ENCODE data around the gene CCDC126. TPM values are rescaled to one million over a fixed set of nuclear protein-coding genes. Genes with fewer than 3 reads are reported as not detected.
"Not testable (repeated sequence)": the region's sequence is repeated elsewhere in the genome, so short reads cannot be mapped to it uniquely, and the experiment has no call there.

The CCDC126 gene
- total and polyA plus RNA-seq, 2 of the 8 experiments (the other 6 are each of a cell fraction or from before 2014, with no cell fraction given) = 1.4 to 5.3 TPM

DNA sequence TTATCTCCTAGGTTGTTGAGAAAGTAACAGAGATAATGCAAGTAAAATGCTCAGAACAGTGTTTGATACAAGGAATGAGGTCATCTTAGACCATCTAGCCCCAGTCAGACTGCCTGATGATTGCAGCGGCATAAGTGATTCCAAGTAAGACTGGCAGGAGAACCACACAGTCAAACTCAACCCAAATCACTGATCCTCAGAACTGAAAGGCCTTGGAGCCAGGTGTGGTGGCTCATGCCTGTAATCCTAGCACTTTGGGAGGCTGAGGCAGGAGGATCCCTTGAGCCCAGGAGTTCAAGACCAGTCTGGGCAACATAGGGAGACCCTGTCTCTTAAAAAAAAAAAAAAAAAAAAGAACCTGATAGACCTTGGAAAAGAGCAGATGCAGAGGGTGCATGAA, 15.2 kb upstream of the CCDC126 start:
- CTCF ChIA-PET (ENCODE audit: partially characterized antibody) = interaction anchor here (0.6 to 1.3 kb wide), 3 partner anchors 11 to 336 kb away, joined by 3 to 4 read pairs (median 3); partner anchors contain the start of gene GPNMB
- not testable (repeated sequence) for H3K56ac ChIP-seq (replicated peaks; ENCODE audit: insufficient read length, low read depth, low read length)

DNA sequence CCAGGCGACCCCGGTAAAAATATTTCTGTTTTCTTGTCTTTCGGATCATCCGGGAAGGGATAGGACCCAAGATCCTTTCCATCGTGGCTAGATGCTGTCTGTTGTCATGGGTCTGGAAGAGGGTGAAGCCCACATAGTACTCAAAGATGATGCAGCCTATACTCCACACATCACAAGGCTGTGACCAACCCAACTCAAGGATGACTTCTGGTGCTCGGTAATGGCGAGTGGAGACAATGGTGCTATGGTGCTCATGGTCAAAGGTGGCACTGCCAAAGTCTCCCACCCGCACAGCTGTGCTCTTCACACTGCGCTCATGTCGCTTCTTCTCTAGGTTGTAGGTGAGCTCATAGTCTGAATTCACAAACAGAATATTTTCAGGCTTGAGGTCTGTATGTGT, 11.9 kb upstream of the CCDC126 start:
- H4K20me1 ChIP-seq (replicated peaks in 1 of 2; ENCODE audit: control insufficient read depth in 1 of 2, insufficient read depth in 2 of 2, low read length in 2 of 2); DNase-seq (ENCODE audit: low read depth in 1 of 2, low spot score in 2 of 2); H2AFZ ChIP-seq (ENCODE audit: low read length); H2BK120ac ChIP-seq (replicated peaks; ENCODE audit: low read depth, low read length); H3K79me1 ChIP-seq (ENCODE audit: low read depth, low read length); H2BK5ac ChIP-seq (ENCODE audit: low read depth, low read length); H3K18ac ChIP-seq (ENCODE audit: extremely low read depth, low read length); H3K4me2 ChIP-seq (ENCODE audit: insufficient read depth in 1 of 2, low read depth in 2 of 2, low read length in 2 of 2); H3K56ac ChIP-seq (replicated peaks; ENCODE audit: insufficient read length, low read depth, low read length); H3K79me2 ChIP-seq (ENCODE audit: control insufficient read depth in 1 of 2, insufficient read depth in 2 of 2, low read length in 2 of 2); H2AK5ac ChIP-seq (ENCODE audit: low read depth, low read length); H3K36me3 ChIP-seq (ENCODE audit: control insufficient read depth in 2 of 4, insufficient read depth in 4 of 4, low read length in 3 of 4); H3K4me3 ChIP-seq (ENCODE audit: extremely low read depth in 1 of 4, insufficient read depth in 2 of 4, low read depth in 3 of 4, low read length in 4 of 4); H3K27me3 ChIP-seq (replicated peaks in 1 of 4; ENCODE audit: control insufficient read depth in 3 of 4, extremely low read depth in 1 of 4, insufficient read depth in 3 of 4, low read length in 3 of 4); H2BK12ac ChIP-seq (ENCODE audit: low read depth, low read length); H2BK15ac ChIP-seq (ENCODE audit: low read length); H4K91ac ChIP-seq (replicated peaks; ENCODE audit: insufficient read length, low read length); H3K27ac ChIP-seq (ENCODE audit: low read depth, low read length); H4K5ac ChIP-seq (ENCODE audit: insufficient read length, low read depth, low read length); H3K9me3 ChIP-seq (ENCODE audit: insufficient read depth in 2 of 2, low read depth in 1 of 2, low read length in 1 of 2); H4K8ac ChIP-seq (ENCODE audit: extremely low read depth, insufficient read depth, low read length); H3K23me2 ChIP-seq (ENCODE audit: low read depth, low read length); H3K23ac ChIP-seq (ENCODE audit: insufficient read length); H3K4ac ChIP-seq (replicated peaks; ENCODE audit: insufficient read length, low read depth, low read length); FAIRE-seq; H3K4me1 ChIP-seq (replicated peaks in 1 of 4; ENCODE audit: control insufficient read depth in 3 of 4, insufficient read depth in 4 of 4, low read length in 3 of 4); H3K14ac ChIP-seq (ENCODE audit: insufficient read length); H3K9ac ChIP-seq (replicated peaks in 1 of 4; ENCODE audit: extremely low read depth in 1 of 4, low read depth in 3 of 4, low read length in 3 of 4); H2BK20ac ChIP-seq (ENCODE audit: low read length): not testable (repeated sequence)
- POLR2A ChIA-PET (ENCODE audit: partially characterized antibody) = interaction anchor here (1.1 kb wide), 1 partner anchor 109 kb away, joined by 3 read pairs; no protein-coding TSS in a partner anchor
- CTCF ChIA-PET (ENCODE audit: partially characterized antibody) = interaction anchor here (1.0 to 1.5 kb wide), 3 partner anchors 13 to 112 kb away, joined by 3 to 8 read pairs (median 4); no protein-coding TSS in a partner anchor
- WGBS, 2 experiments (ENCODE audit: extremely low coverage in 1 of 2, insufficient coverage in 1 of 2, insufficient read length in 1 of 2, insufficient replicate concordance in 2 of 2, low coverage in 1 of 2, low lambda C conversion rate in 2 of 2, missing lambda C conversion rate in 1 of 2) = 94% methylated on average over 10 of the region's 10 CpGs; no CpG with 5 or more reads in 1 of the 2 experiments

More for the DNA sequence above, 15.2 kb upstream of the CCDC126 start:
- H3K4me2 ChIP-seq (ENCODE audit: insufficient read depth in 1 of 2, low read depth in 2 of 2, low read length in 2 of 2); H3K4me1 ChIP-seq (replicated peaks in 1 of 4; ENCODE audit: control insufficient read depth in 3 of 4, insufficient read depth in 4 of 4, low read length in 3 of 4); H2BK15ac ChIP-seq (ENCODE audit: low read length); H2BK20ac ChIP-seq (ENCODE audit: low read length); H4K8ac ChIP-seq (ENCODE audit: extremely low read depth, insufficient read depth, low read length); H3K27ac ChIP-seq (ENCODE audit: low read depth, low read length); H3K23me2 ChIP-seq (ENCODE audit: low read depth, low read length); H3K27me3 ChIP-seq (replicated peaks in 1 of 4; ENCODE audit: control insufficient read depth in 3 of 4, extremely low read depth in 1 of 4, insufficient read depth in 3 of 4, low read length in 3 of 4); H3K14ac ChIP-seq (ENCODE audit: insufficient read length); FAIRE-seq; H2BK120ac ChIP-seq (replicated peaks; ENCODE audit: low read depth, low read length); H3K36me3 ChIP-seq (ENCODE audit: control insufficient read depth in 2 of 4, insufficient read depth in 4 of 4, low read length in 3 of 4); H3K4me3 ChIP-seq (ENCODE audit: extremely low read depth in 1 of 4, insufficient read depth in 2 of 4, low read depth in 3 of 4, low read length in 4 of 4); DNase-seq (ENCODE audit: low read depth in 1 of 2, low spot score in 2 of 2); H3K9me3 ChIP-seq (ENCODE audit: insufficient read depth in 2 of 2, low read depth in 1 of 2, low read length in 1 of 2); H3K23ac ChIP-seq (ENCODE audit: insufficient read length); H3K9ac ChIP-seq (replicated peaks in 1 of 4; ENCODE audit: extremely low read depth in 1 of 4, low read depth in 3 of 4, low read length in 3 of 4); H2AK5ac ChIP-seq (ENCODE audit: low read depth, low read length); H3K79me1 ChIP-seq (ENCODE audit: low read depth, low read length); H4K91ac ChIP-seq (replicated peaks; ENCODE audit: insufficient read length, low read length); H3K79me2 ChIP-seq (ENCODE audit: control insufficient read depth in 1 of 2, insufficient read depth in 2 of 2, low read length in 2 of 2); H3K18ac ChIP-seq (ENCODE audit: extremely low read depth, low read length); H3K4ac ChIP-seq (replicated peaks; ENCODE audit: insufficient read length, low read depth, low read length); H2BK5ac ChIP-seq (ENCODE audit: low read depth, low read length); H4K5ac ChIP-seq (ENCODE audit: insufficient read length, low read depth, low read length); H2AFZ ChIP-seq (ENCODE audit: low read length); H2BK12ac ChIP-seq (ENCODE audit: low read depth, low read length); H4K20me1 ChIP-seq (replicated peaks in 1 of 2; ENCODE audit: control insufficient read depth in 1 of 2, insufficient read depth in 2 of 2, low read length in 2 of 2): not testable (repeated sequence)
- POLR2A ChIA-PET (ENCODE audit: partially characterized antibody) = interaction anchor here (1.6 kb wide), 1 partner anchor 16 kb away, joined by 3 read pairs; the partner anchor contains the start of gene CCDC126
- WGBS, 2 experiments (ENCODE audit: extremely low coverage in 1 of 2, insufficient coverage in 1 of 2, insufficient read length in 1 of 2, insufficient replicate concordance in 2 of 2, low coverage in 1 of 2, low lambda C conversion rate in 2 of 2, missing lambda C conversion rate in 1 of 2) = 95% methylated on average over 1 of the region's 1 CpG; no CpG with 5 or more reads in 1 of the 2 experiments
